BJ (cell line): ENCODE results near the gene ANGPTL8. TPM values are rescaled to one million over a fixed set of nuclear protein-coding genes. Genes with fewer than 3 reads are reported as not detected.

Experiments
- CTCF ChIA-PET: fragments of 350-600 bp; formaldehyde crosslinking; extraction: SDS; loops from one replicate; lab custom pipeline; 2021; ENCODE audit warnings: antibody characterized with exemption, inconsistent platforms; lab: Yijun Ruan, JAX
- POLR2A ChIA-PET: fragments of 300-600 bp; sonication (Branson Sonifier 250); formaldehyde crosslinking; extraction: SDS; loops from one replicate; lab custom pipeline; 2021; ENCODE audit warnings: antibody characterized with exemption; lab: Charles Lee
- DNase-seq: peaks from one replicate; pipeline ENCODE4 v3.0.0-alpha.2; 2011; ENCODE audit warnings: low read depth
- H3K27me3 ChIP-seq: 2 replicates; pipeline ENCODE4 v1.6.0; 2011; ENCODE audit warnings: low read length; ENCODE audit not compliant: control insufficient read depth, insufficient read depth
- H3K36me3 ChIP-seq: 2 replicates; pipeline ENCODE4 v1.5.1; 2011; ENCODE audit warnings: low read length; ENCODE audit not compliant: control insufficient read depth, insufficient read depth
- H3K4me3 ChIP-seq: 2 replicates; pipeline ENCODE4 v1.5.1; 2011; ENCODE audit warnings: low read depth, mild to moderate bottlenecking, control low read depth, low read length
- CTCF ChIP-seq: IDR thresholded peaks from 2 replicates; pipeline ENCODE4 v1.5.1; 2011; ENCODE audit warnings: low read depth, mild to moderate bottlenecking, control low read depth, inconsistent platforms, low read length, moderate library complexity; ENCODE audit not compliant: insufficient read depth
- polyA plus RNA-seq: library from polyadenylated mRNA; depleted of rRNA; stranded (reverse); fragments of >200 nt; gene quantifications from 2 replicates; pipeline ENCODE4 v1.2.3, GENCODE V29; 2011

Gene ANGPTL8
- polyA plus RNA-seq, 1 experiment = not detected

GRCh38 chr19:11227195-11227886 lies 12.1 kb upstream of the ANGPTL8 start:
- CTCF ChIA-PET = interaction anchor here (1.0 to 3.4 kb wide), 3 partner anchors 13 to 59 kb away, joined by 3 to 16 read pairs (median 5); no protein-coding TSS in a partner anchor
- POLR2A ChIA-PET = interaction anchor here (0.6 kb wide), 1 partner anchor 258 kb away, joined by 5 read pairs; no protein-coding TSS in a partner anchor
- Histone ChIP-seq H3K27me3 (no peaks in the 10 kb centered on the region), H3K4me3 (no peak overlapping the region), H3K36me3 (peaks cover 12% of the 10 kb centered on the region)
- no peak for DNase-seq
- peak; percentile 23 for TF ChIP-seq CTCF

GRCh38 chr19:11230621-11231386 lies 8.6 kb upstream of the ANGPTL8 start:
- CTCF ChIA-PET = interaction anchor here (0.8 to 4.5 kb wide), 4 partner anchors 8 to 142 kb away, joined by 3 to 20 read pairs (median 4); no protein-coding TSS in a partner anchor
- no peak for DNase-seq
- Histone ChIP-seq H3K4me3 (no peak overlapping the region), H3K27me3 (no peaks in the 10 kb centered on the region), H3K36me3 (peaks cover 8% of the 10 kb centered on the region)
- TF ChIP-seq CTCF = no peak
- POLR2A ChIA-PET = interaction anchor here (0.7 kb wide), 1 partner anchor 12 kb away, joined by 5 read pairs; no protein-coding TSS in a partner anchor

- peaks cover 8% of the 10 kb centered on the region for H3K36me3 ChIP-seq
- no peak for TF ChIP-seq CTCF
- ChIA-PET CTCF (interaction anchor here (4.5 kb wide), 1 partner anchor 10 kb away, joined by 20 read pairs; no protein-coding TSS in a partner anchor), POLR2A (no interaction called here)
- DNase-seq = no peak
- no peak overlapping the region for H3K4me3 ChIP-seq
- H3K27me3 ChIP-seq = no peaks in the 10 kb centered on the region
These were observed 6.9 kb upstream of the ANGPTL8 start for GRCh38 chr19:11232555-11232954.

GRCh38 chr19:11233073-11233472 lies 6.3 kb upstream of the ANGPTL8 start:
- H3K27me3 ChIP-seq = no peaks in the 10 kb centered on the region
- peaks cover 10% of the 10 kb centered on the region for H3K36me3 ChIP-seq
- TF ChIP-seq CTCF = no peak
- H3K4me3 ChIP-seq = no peak overlapping the region
- ChIA-PET POLR2A (no interaction called here), CTCF (interaction anchor here (4.5 kb wide), 1 partner anchor 10 kb away, joined by 20 read pairs; no protein-coding TSS in a partner anchor)
- DNase-seq = no peak
